Measurements from ENCODE around the gene AGBL1. TPM values are rescaled to one million over a fixed set of nuclear protein-coding genes. Genes with fewer than 3 reads are reported as not detected.

AGBL1 gene
- total and polyA plus RNA-seq, 2 experiments from 2014 or later, result 0.03 TPM; not detected in 1

DNA sequence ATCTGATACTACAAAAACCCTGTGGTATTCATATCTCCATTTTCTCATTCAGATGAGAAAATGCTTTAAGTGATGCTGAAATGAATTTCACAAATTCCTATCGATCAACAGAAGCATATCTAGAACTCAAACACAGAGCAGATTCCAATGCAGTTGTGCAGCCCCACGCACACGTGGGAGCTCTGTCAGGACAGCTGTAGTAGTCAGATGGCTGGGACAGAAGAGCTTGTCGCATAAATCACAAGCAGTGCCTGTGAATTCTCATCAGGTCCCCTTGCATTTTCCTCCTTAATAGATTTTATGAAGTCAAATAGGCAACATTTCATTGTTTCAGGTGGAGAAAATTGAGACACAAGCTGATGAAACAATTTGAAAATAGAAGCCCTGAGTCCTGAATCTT, 792.3 kb downstream of the AGBL1 start (continued):
- TF ChIP-seq, protein P1, sequence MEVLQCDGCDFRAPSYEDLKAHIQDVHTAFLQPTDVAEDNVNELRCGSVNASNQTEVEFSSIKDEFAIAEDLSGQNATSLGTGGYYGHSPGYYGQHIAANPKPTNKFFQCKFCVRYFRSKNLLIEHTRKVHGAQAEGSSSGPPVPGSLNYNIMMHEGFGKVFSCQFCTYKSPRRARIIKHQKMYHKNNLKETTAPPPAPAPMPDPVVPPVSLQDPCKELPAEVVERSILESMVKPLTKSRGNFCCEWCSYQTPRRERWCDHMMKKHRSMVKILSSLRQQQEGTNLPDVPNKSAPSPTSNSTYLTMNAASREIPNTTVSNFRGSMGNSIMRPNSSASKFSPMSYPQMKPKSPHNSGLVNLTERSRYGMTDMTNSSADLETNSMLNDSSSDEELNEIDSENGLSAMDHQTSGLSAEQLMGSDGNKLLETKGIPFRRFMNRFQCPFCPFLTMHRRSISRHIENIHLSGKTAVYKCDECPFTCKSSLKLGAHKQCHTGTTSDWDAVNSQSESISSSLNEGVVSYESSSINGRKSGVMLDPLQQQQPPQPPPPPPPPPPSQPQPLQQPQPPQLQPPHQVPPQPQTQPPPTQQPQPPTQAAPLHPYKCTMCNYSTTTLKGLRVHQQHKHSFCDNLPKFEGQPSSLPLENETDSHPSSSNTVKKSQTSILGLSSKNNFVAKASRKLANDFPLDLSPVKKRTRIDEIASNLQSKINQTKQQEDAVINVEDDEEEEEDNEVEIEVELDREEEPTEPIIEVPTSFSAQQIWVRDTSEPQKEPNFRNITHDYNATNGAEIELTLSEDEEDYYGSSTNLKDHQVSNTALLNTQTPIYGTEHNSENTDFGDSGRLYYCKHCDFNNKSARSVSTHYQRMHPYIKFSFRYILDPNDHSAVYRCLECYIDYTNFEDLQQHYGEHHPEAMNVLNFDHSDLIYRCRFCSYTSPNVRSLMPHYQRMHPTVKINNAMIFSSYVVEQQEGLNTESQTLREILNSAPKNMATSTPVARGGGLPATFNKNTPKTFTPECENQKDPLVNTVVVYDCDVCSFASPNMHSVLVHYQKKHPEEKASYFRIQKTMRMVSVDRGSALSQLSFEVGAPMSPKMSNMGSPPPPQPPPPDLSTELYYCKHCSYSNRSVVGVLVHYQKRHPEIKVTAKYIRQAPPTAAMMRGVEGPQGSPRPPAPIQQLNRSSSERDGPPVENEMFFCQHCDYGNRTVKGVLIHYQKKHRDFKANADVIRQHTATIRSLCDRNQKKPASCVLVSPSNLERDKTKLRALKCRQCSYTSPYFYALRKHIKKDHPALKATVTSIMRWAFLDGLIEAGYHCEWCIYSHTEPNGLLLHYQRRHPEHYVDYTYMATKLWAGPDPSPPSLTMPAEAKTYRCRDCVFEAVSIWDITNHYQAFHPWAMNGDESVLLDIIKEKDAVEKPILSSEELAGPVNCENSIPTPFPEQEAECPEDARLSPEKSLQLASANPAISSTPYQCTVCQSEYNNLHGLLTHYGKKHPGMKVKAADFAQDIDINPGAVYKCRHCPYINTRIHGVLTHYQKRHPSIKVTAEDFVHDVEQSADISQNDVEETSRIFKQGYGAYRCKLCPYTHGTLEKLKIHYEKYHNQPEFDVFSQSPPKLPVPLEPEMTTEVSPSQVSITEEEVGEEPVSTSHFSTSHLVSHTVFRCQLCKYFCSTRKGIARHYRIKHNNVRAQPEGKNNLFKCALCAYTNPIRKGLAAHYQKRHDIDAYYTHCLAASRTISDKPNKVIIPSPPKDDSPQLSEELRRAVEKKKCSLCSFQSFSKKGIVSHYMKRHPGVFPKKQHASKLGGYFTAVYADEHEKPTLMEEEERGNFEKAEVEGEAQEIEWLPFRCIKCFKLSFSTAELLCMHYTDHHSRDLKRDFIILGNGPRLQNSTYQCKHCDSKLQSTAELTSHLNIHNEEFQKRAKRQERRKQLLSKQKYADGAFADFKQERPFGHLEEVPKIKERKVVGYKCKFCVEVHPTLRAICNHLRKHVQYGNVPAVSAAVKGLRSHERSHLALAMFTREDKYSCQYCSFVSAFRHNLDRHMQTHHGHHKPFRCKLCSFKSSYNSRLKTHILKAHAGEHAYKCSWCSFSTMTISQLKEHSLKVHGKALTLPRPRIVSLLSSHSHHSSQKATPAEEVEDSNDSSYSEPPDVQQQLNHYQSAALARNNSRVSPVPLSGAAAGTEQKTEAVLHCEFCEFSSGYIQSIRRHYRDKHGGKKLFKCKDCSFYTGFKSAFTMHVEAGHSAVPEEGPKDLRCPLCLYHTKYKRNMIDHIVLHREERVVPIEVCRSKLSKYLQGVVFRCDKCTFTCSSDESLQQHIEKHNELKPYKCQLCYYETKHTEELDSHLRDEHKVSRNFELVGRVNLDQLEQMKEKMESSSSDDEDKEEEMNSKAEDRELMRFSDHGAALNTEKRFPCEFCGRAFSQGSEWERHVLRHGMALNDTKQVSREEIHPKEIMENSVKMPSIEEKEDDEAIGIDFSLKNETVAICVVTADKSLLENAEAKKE (CRISPR knock-in tag; IDR thresholded peaks at IDR 0.05), result no peak
- TF ChIP-seq ZNF331 (CRISPR knock-in tag; IDR thresholded peaks at IDR 0.05; ENCODE audit: low read depth), result no peak
- no peak for TF ChIP-seq POLR2AphosphoS5 (IDR thresholded peaks at IDR 0.05; ENCODE audit: low read depth)
- no peak for TF ChIP-seq EZH2phosphoT487 (IDR thresholded peaks at IDR 0.05; ENCODE audit: unreplicated experiment)
- TF ChIP-seq, protein P2, sequence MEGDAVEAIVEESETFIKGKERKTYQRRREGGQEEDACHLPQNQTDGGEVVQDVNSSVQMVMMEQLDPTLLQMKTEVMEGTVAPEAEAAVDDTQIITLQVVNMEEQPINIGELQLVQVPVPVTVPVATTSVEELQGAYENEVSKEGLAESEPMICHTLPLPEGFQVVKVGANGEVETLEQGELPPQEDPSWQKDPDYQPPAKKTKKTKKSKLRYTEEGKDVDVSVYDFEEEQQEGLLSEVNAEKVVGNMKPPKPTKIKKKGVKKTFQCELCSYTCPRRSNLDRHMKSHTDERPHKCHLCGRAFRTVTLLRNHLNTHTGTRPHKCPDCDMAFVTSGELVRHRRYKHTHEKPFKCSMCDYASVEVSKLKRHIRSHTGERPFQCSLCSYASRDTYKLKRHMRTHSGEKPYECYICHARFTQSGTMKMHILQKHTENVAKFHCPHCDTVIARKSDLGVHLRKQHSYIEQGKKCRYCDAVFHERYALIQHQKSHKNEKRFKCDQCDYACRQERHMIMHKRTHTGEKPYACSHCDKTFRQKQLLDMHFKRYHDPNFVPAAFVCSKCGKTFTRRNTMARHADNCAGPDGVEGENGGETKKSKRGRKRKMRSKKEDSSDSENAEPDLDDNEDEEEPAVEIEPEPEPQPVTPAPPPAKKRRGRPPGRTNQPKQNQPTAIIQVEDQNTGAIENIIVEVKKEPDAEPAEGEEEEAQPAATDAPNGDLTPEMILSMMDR (conservative IDR thresholded peaks at IDR 0.05; ENCODE audit: low read depth in 2 of 2), result no peak

DNA sequence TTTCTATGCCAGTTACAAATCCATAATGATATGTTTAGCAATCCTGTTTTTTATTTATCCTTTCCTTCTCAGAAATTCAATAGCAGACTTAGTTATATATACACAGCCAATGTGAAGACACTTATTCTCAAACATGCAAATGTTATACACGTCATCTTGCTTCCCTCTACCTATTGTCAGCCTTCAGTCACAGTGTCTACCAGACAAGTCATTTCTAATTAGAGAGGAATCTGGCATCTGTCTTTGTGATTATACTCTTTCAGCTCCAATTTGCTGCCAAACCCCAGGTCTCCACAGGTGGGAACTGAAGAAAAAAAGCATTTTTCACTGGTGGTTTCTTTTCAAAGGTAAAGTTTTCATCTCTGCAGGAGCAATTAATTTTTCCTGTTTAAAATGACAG, 793.1 kb downstream of the AGBL1 start:
- Mint-ChIP-seq H3K9me3 (no peaks in the 10 kb centered on the region), H3K27ac (no peak overlapping the region), H3K4me3 (no peak overlapping the region), H3K36me3 (ENCODE audit: low read depth) (no peaks in the 10 kb centered on the region), H3K27me3 (ENCODE audit: insufficient read depth, low read depth, poor library complexity) (no peaks in the 10 kb centered on the region), H3K4me1 (no peaks in the 10 kb centered on the region; the same call in 2 of the 3 replicates)
- H3F3A ChIP-seq (replicated peaks; ENCODE audit: low read depth), result no peaks in the 10 kb centered on the region
- ATAC-seq (no peak), DNase-seq (ENCODE audit: low spot score) (no peak)
- peaks cover 13% of the 10 kb centered on the region; the same call in 1 of the 2 replicates for H3K9me2 ChIP-seq (ENCODE audit: insufficient read depth)
- no peaks in the 10 kb centered on the region for H3K36me3 ChIP-seq (ENCODE audit: insufficient read depth)
- H3K4me3 ChIP-seq, result no peak overlapping the region
- no peaks in the 10 kb centered on the region for H4K20me1 ChIP-seq (replicated peaks; ENCODE audit: insufficient read depth)
- H3K27me3 ChIP-seq (ENCODE audit: insufficient read depth), result no peaks in the 10 kb centered on the region
- H3K27ac ChIP-seq (ENCODE audit: low read depth), result no peak overlapping the region
- H3K79me2 ChIP-seq (replicated peaks; ENCODE audit: insufficient read depth), result no peaks in the 10 kb centered on the region
- H3K4me1 ChIP-seq (ENCODE audit: insufficient read depth), result no peaks in the 10 kb centered on the region
- H2AFZ ChIP-seq, result no peak overlapping the region
- H3K4me2 ChIP-seq, result no peak overlapping the region
- TF ChIP-seq, protein P2 (conservative IDR thresholded peaks at IDR 0.05; ENCODE audit: low read depth in 2 of 2), result no peak
- no peak for TF ChIP-seq ZNF114 (CRISPR knock-in tag; IDR thresholded peaks at IDR 0.05)

All from GM23338 (cell line).